HEK293 (cell line): ENCODE data around the gene C8G.
A peak's percentile ranks its signal among the peaks of the same experiment; 100 is the strongest.

Source experiments
- BCL11B ChIP-seq: fragments of 450-650 bp; formaldehyde crosslinking; IDR thresholded peaks from 2 replicates; pipeline ENCODE4 v1.5.1; 2016; ENCODE audit warnings: low read depth, missing biosample characterization, missing genetic modification characterization
- KLF7 ChIP-seq: fragments of 450-650 bp; formaldehyde crosslinking; IDR thresholded peaks from 2 replicates; pipeline ENCODE4 v1.5.1; 2016; ENCODE audit warnings: missing biosample characterization, missing genetic modification characterization, borderline replicate concordance
- KLF9 ChIP-seq: fragments of 450-650 bp; formaldehyde crosslinking; IDR thresholded peaks from 2 replicates; pipeline ENCODE4 v1.5.1; 2016; ENCODE audit warnings: missing biosample characterization, missing genetic modification characterization, low read depth
- TCF7L2 ChIP-seq: IDR thresholded peaks from 2 replicates; pipeline ENCODE4 v1.6.1; 2011; ENCODE audit warnings: low read depth, mild to moderate bottlenecking, inconsistent platforms, low read length, moderate library complexity, borderline replicate concordance
- ZFP3 ChIP-seq: fragments of 450-650 bp; formaldehyde crosslinking; IDR thresholded peaks from 2 replicates; pipeline ENCODE4 v1.5.1; 2016; ENCODE audit warnings: low read depth, missing biosample characterization, missing genetic modification characterization
- ZFP69B ChIP-seq: fragments of 450-650 bp; formaldehyde crosslinking; IDR thresholded peaks from 2 replicates; pipeline ENCODE4 v1.5.1; 2016; ENCODE audit warnings: missing biosample characterization, missing genetic modification characterization
- ZNF175 ChIP-seq: fragments of 450-650 bp; formaldehyde crosslinking; IDR thresholded peaks from 2 replicates; pipeline ENCODE4 v1.5.1; 2016; ENCODE audit warnings: missing biosample characterization, missing genetic modification characterization
- ZNF211 ChIP-seq: fragments of 450-650 bp; formaldehyde crosslinking; IDR thresholded peaks from 2 replicates; pipeline ENCODE4 v1.5.1; 2016; ENCODE audit warnings: low read depth, missing biosample characterization, missing genetic modification characterization
- ZNF473 ChIP-seq: fragments of 450-650 bp; formaldehyde crosslinking; IDR thresholded peaks from 2 replicates; pipeline ENCODE4 v1.5.1; 2017; ENCODE audit warnings: missing biosample characterization, missing genetic modification characterization
- ZNF549 ChIP-seq: fragments of 450-650 bp; IDR thresholded peaks from 2 replicates; pipeline ENCODE4 v1.5.1; 2018; ENCODE audit warnings: missing biosample characterization, missing genetic modification characterization, mild to moderate bottlenecking, inconsistent platforms, moderate library complexity
- ZNF629 ChIP-seq: fragments of 450-650 bp; formaldehyde crosslinking; IDR thresholded peaks from 2 replicates; pipeline ENCODE4 v1.5.1; 2017; ENCODE audit warnings: missing biosample characterization, missing genetic modification characterization
- ZNF677 ChIP-seq: fragments of 450-650 bp; IDR thresholded peaks from 2 replicates; pipeline ENCODE4 v1.5.0; 2018; ENCODE audit warnings: missing biosample characterization, mild to moderate bottlenecking, missing genetic modification characterization, moderate library complexity
- ZSCAN16 ChIP-seq: fragments of 450-650 bp; formaldehyde crosslinking; IDR thresholded peaks from 2 replicates; pipeline ENCODE4 v1.5.1; 2016; ENCODE audit warnings: missing biosample characterization, missing genetic modification characterization
- ZSCAN30 ChIP-seq: fragments of 450-650 bp; IDR thresholded peaks from 2 replicates; pipeline ENCODE4 v1.5.1; 2018; ENCODE audit warnings: missing biosample characterization, mild to moderate bottlenecking, missing genetic modification characterization, moderate library complexity
- TF ChIP-seq, protein P1 (sequence below): fragments of 450-650 bp; formaldehyde crosslinking; IDR thresholded peaks from 2 replicates; pipeline ENCODE4 v1.5.1; 2017; ENCODE audit warnings: missing biosample characterization, missing genetic modification characterization
- TF ChIP-seq, protein P2 (sequence below): fragments of 450-650 bp; formaldehyde crosslinking; IDR thresholded peaks from 2 replicates; pipeline ENCODE4 v1.5.1; 2016; ENCODE audit warnings: missing biosample characterization, missing genetic modification characterization
- TF ChIP-seq, protein P3 (sequence below): fragments of 450-650 bp; formaldehyde crosslinking; IDR thresholded peaks from 2 replicates; pipeline ENCODE4 v1.5.1; 2016; ENCODE audit warnings: missing biosample characterization, missing genetic modification characterization
- TF ChIP-seq, protein P4 (sequence below): fragments of 450-650 bp; formaldehyde crosslinking; IDR thresholded peaks from 2 replicates; pipeline ENCODE4 v1.5.1; 2016; ENCODE audit warnings: missing biosample characterization, missing genetic modification characterization
- TF ChIP-seq, protein P5 (sequence below): fragments of 450-650 bp; formaldehyde crosslinking; IDR thresholded peaks from 2 replicates; pipeline ENCODE4 v1.5.1; 2016; ENCODE audit warnings: missing biosample characterization, missing genetic modification characterization
- TF ChIP-seq, protein P6 (sequence below): fragments of 450-650 bp; formaldehyde crosslinking; IDR thresholded peaks from 2 replicates; pipeline ENCODE4 v1.5.1; 2016; ENCODE audit warnings: missing biosample characterization, missing genetic modification characterization
- TF ChIP-seq, protein P7 (sequence below): sonication (generic); formaldehyde crosslinking; IDR thresholded peaks from 2 replicates; pipeline ENCODE4 v1.8.1; 2022; ENCODE audit warnings: mild to moderate bottlenecking, moderate library complexity, missing genetic modification reagents

C8G gene

DNA sequence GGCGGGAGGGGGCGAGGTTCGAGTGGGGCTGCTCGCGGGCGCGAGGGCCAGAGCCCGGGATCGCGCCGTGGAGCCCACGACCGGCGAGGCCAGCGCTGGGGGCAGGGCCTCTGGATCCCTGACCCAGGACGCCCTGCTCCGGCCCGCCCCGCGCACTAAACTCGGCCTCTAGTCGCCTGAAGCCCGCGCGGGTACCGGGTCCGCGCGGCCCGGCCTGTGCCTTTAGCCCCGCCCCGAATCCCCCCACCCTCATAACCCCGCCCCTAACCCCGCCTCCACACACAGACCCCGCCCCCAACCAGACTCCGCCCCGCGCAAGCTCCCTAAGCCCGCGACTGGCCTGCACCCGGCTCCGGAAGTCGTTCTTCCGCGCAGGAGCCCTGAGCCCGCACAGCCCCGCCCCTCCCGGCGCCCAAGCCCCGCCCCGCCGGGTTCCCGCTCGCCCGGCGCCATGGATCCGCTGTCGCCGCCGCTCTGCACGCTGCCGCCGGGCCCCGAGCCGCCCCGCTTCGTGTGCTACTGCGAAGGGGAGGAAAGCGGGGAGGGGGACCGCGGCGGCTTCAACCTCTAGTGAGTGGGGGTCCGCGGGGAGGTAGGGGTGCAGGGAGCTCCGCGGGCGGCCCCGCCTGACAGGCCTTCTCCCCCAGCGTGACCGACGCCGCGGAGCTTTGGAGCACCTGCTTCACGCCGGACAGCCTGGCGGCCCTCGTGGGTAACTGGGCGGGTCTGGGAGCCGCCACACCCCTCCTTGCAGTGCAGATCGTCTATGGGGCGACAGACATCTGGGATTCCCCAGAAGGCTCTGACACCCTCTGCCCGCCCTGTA, 47.2 kb downstream of the C8G start, which contains the start of gene PAXX (continued):
- TF ChIP-seq, protein P1, sequence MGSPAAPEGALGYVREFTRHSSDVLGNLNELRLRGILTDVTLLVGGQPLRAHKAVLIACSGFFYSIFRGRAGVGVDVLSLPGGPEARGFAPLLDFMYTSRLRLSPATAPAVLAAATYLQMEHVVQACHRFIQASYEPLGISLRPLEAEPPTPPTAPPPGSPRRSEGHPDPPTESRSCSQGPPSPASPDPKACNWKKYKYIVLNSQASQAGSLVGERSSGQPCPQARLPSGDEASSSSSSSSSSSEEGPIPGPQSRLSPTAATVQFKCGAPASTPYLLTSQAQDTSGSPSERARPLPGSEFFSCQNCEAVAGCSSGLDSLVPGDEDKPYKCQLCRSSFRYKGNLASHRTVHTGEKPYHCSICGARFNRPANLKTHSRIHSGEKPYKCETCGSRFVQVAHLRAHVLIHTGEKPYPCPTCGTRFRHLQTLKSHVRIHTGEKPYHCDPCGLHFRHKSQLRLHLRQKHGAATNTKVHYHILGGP = no peak
- TF ChIP-seq ZNF175 (tag by site-specific recombination) = no peak
- TF ChIP-seq, protein P2, sequence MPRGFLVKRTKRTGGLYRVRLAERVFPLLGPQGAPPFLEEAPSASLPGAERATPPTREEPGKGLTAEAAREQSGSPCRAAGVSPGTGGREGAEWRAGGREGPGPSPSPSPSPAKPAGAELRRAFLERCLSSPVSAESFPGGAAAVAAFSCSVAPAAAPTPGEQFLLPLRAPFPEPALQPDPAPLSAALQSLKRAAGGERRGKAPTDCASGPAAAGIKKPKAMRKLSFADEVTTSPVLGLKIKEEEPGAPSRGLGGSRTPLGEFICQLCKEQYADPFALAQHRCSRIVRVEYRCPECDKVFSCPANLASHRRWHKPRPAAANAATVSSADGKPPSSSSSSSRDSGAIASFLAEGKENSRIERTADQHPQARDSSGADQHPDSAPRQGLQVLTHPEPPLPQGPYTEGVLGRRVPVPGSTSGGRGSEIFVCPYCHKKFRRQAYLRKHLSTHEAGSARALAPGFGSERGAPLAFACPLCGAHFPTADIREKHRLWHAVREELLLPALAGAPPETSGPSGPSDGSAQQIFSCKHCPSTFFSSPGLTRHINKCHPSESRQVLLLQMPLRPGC (tag by site-specific recombination) = 0 out of 2 replicates have a peak, but pooled peaks have one; percentile 14
- TF ChIP-seq, protein P3, sequence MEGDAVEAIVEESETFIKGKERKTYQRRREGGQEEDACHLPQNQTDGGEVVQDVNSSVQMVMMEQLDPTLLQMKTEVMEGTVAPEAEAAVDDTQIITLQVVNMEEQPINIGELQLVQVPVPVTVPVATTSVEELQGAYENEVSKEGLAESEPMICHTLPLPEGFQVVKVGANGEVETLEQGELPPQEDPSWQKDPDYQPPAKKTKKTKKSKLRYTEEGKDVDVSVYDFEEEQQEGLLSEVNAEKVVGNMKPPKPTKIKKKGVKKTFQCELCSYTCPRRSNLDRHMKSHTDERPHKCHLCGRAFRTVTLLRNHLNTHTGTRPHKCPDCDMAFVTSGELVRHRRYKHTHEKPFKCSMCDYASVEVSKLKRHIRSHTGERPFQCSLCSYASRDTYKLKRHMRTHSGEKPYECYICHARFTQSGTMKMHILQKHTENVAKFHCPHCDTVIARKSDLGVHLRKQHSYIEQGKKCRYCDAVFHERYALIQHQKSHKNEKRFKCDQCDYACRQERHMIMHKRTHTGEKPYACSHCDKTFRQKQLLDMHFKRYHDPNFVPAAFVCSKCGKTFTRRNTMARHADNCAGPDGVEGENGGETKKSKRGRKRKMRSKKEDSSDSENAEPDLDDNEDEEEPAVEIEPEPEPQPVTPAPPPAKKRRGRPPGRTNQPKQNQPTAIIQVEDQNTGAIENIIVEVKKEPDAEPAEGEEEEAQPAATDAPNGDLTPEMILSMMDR (tag by site-specific recombination) = peak; percentile 33; the same call in 1 of the 2 replicates
- TF ChIP-seq, protein P4, sequence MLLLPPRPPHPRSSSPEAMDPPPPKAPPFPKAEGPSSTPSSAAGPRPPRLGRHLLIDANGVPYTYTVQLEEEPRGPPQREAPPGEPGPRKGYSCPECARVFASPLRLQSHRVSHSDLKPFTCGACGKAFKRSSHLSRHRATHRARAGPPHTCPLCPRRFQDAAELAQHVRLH = no peak
- TF ChIP-seq, protein P5, sequence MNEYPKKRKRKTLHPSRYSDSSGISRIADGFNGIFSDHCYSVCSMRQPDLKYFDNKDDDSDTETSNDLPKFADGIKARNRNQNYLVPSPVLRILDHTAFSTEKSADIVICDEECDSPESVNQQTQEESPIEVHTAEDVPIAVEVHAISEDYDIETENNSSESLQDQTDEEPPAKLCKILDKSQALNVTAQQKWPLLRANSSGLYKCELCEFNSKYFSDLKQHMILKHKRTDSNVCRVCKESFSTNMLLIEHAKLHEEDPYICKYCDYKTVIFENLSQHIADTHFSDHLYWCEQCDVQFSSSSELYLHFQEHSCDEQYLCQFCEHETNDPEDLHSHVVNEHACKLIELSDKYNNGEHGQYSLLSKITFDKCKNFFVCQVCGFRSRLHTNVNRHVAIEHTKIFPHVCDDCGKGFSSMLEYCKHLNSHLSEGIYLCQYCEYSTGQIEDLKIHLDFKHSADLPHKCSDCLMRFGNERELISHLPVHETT (tag by site-specific recombination) = no peak
- TF ChIP-seq, protein P6, sequence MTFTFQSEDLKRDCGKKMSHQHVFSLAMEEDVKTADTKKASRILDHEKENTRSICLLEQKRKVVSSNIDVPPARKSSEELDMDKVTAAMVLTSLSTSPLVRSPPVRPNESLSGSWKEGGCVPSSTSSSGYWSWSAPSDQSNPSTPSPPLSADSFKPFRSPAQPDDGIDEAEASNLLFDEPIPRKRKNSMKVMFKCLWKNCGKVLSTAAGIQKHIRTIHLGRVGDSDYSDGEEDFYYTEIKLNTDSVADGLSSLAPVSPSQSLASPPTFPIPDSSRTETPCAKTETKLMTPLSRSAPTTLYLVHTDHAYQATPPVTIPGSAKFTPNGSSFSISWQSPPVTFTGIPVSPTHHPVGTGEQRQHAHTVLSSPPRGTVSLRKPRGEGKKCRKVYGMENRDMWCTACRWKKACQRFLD (tag by site-specific recombination) = 0 out of 2 replicates have a peak, but pooled peaks have one; percentile 30
- TF ChIP-seq BCL11B = 0 out of 2 replicates have a peak, but pooled peaks have one; percentile 11
- TF ChIP-seq ZNF549 (tag by site-specific recombination) = no peak
- peak; percentile 64 for TF ChIP-seq ZSCAN16 (tag by site-specific recombination)
- TF ChIP-seq ZFP69B = peak; percentile 79
- TF ChIP-seq, protein P7, sequence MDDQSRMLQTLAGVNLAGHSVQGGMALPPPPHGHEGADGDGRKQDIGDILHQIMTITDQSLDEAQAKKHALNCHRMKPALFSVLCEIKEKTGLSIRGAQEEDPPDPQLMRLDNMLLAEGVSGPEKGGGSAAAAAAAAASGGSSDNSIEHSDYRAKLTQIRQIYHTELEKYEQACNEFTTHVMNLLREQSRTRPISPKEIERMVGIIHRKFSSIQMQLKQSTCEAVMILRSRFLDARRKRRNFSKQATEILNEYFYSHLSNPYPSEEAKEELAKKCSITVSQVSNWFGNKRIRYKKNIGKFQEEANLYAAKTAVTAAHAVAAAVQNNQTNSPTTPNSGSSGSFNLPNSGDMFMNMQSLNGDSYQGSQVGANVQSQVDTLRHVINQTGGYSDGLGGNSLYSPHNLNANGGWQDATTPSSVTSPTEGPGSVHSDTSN (CRISPR knock-in tag) = no peak
- peak; percentile 75 for TF ChIP-seq ZSCAN30
- no peak for TF ChIP-seq TCF7L2
- TF ChIP-seq ZNF473 (tag by site-specific recombination) = no peak
- TF ChIP-seq KLF9 = peak; percentile 97
- peak; percentile 52; the same call in 1 of the 2 replicates for TF ChIP-seq KLF7 (tag by site-specific recombination)
- TF ChIP-seq ZNF677 = no peak
- TF ChIP-seq ZNF629 (tag by site-specific recombination) = no peak; the same call in 1 of the 2 replicates
- TF ChIP-seq ZFP3 (tag by site-specific recombination) = no peak
- TF ChIP-seq ZNF211 = no peak
- TF ChIP-seq, all 188 proteins: peak for 54
